WTC11 (cell line): Measurements from ENCODE around the gene ADNP2.

Experiments
- TEAD1 ChIP-seq: sonication (generic); formaldehyde crosslinking; IDR thresholded peaks from 2 replicates; pipeline ENCODE4 v1.8.0; 2022; ENCODE audit warnings: mild to moderate bottlenecking, missing genetic modification reagents
- TF ChIP-seq, protein P1 (sequence below): fragments of 200-600 bp; IDR thresholded peaks from 2 replicates; pipeline ENCODE4 v1.8.0; 2022; ENCODE audit warnings: antibody characterized with exemption

- TF ChIP-seq TEAD1 (CRISPR knock-in tag), result no peak
- TF ChIP-seq, protein P1, sequence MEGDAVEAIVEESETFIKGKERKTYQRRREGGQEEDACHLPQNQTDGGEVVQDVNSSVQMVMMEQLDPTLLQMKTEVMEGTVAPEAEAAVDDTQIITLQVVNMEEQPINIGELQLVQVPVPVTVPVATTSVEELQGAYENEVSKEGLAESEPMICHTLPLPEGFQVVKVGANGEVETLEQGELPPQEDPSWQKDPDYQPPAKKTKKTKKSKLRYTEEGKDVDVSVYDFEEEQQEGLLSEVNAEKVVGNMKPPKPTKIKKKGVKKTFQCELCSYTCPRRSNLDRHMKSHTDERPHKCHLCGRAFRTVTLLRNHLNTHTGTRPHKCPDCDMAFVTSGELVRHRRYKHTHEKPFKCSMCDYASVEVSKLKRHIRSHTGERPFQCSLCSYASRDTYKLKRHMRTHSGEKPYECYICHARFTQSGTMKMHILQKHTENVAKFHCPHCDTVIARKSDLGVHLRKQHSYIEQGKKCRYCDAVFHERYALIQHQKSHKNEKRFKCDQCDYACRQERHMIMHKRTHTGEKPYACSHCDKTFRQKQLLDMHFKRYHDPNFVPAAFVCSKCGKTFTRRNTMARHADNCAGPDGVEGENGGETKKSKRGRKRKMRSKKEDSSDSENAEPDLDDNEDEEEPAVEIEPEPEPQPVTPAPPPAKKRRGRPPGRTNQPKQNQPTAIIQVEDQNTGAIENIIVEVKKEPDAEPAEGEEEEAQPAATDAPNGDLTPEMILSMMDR, result no peak
Measured at GRCh38 chr18:80177128-80177527, 68.1 kb downstream of the ADNP2 start.
